ENCODE data around the gene CLEC16A. TPM values are rescaled to one million over a fixed set of nuclear protein-coding genes. Genes with fewer than 3 reads are reported as not detected.
A peak's percentile ranks its signal among the peaks of the same experiment; 100 is the strongest.

Gene CLEC16A
- total and polyA plus RNA-seq, 9 of the 15 experiments (the other 6 are each of a cell fraction or from before 2014, with no cell fraction given) = 1.00 to 22.3 (median 10.0) TPM

- no peak overlapping the region for H3K4me3 ChIP-seq
- POLR2A ChIA-PET = interaction anchor here (0.7 to 1.5 kb wide), 2 partner anchors 110 to 170 kb away, joined by 3 to 4 read pairs; no protein-coding TSS in a partner anchor
These were observed 137.9 kb downstream of the CLEC16A start for GRCh38 chr16:11082108-11082859.

More at GRCh38 chr16:11082108-11082859, 137.9 kb downstream of the CLEC16A start:
- intact Hi-C loops (cut with micrococcal nuclease) (no loop called here), in situ Hi-C loops (cut with MboI) (no loop called here)
- CTCF ChIA-PET (ENCODE audit: low intra/inter-chr PET ratio) = no interaction called here
- no peaks in the 10 kb centered on the region for H3K79me2 ChIP-seq (ENCODE audit: control insufficient read depth, insufficient read depth, low read length)
- no peaks in the 10 kb centered on the region for H3K9me1 ChIP-seq (ENCODE audit: control insufficient read depth, insufficient read depth, low read length)
- TF ChIP-seq SP2 (IDR thresholded peaks at IDR 0.05; ENCODE audit: extremely low read depth, low read depth, low read length, poor library complexity, severe bottlenecking) = no peak
- TF ChIP-seq NFIC (IDR thresholded peaks at IDR 0.05) = no peak
- no peak for TF ChIP-seq ZNF695 (CRISPR knock-in tag; IDR thresholded peaks at IDR 0.05)
- no peak for TF ChIP-seq TAF7 (tag; IDR thresholded peaks at IDR 0.05)
- no peak for TF ChIP-seq PHTF2 (CRISPR knock-in tag; IDR thresholded peaks at IDR 0.05)
- TF ChIP-seq E2F8 (IDR thresholded peaks at IDR 0.05; ENCODE audit: low read depth, partially characterized antibody) = no peak
- TF ChIP-seq SPI1 (IDR thresholded peaks at IDR 0.05; ENCODE audit: borderline replicate concordance, low read depth, low read length) = 0 out of 2 replicates have a peak, but pooled peaks have one; percentile 5
- TF ChIP-seq, protein P1, sequence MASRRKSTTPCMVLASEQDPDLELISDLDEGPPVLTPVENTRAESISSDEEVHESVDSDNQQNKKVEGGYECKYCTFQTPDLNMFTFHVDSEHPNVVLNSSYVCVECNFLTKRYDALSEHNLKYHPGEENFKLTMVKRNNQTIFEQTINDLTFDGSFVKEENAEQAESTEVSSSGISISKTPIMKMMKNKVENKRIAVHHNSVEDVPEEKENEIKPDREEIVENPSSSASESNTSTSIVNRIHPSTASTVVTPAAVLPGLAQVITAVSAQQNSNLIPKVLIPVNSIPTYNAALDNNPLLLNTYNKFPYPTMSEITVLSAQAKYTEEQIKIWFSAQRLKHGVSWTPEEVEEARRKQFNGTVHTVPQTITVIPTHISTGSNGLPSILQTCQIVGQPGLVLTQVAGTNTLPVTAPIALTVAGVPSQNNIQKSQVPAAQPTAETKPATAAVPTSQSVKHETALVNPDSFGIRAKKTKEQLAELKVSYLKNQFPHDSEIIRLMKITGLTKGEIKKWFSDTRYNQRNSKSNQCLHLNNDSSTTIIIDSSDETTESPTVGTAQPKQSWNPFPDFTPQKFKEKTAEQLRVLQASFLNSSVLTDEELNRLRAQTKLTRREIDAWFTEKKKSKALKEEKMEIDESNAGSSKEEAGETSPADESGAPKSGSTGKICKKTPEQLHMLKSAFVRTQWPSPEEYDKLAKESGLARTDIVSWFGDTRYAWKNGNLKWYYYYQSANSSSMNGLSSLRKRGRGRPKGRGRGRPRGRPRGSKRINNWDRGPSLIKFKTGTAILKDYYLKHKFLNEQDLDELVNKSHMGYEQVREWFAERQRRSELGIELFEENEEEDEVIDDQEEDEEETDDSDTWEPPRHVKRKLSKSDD (conservative IDR thresholded peaks at IDR 0.05; ENCODE audit: low read length) = no peak
- peaks cover 4% of the 10 kb centered on the region; the same call in 1 of the 3 replicates for H3K36me3 ChIP-seq (ENCODE audit: control insufficient read depth, insufficient read depth, low read length)
- H4K20me1 ChIP-seq (replicated peaks; ENCODE audit: control insufficient read depth, insufficient read depth, low read length) = no peaks in the 10 kb centered on the region
- H3K4me2 ChIP-seq (ENCODE audit: insufficient read depth, low read length) = no peak overlapping the region
- H3K27ac ChIP-seq (ENCODE audit: extremely low read depth, low read depth, low read length) = no peak overlapping the region
- 0 out of 4 replicates have a peak overlapping the region, but pooled peaks of 1 of the 2 experiments have one; percentile 42 for H3K9ac ChIP-seq (ENCODE audit: insufficient read depth in 1 of 2, low read depth in 2 of 2, low read length in 2 of 2)
- FAIRE-seq (no peak), DNase-seq (ENCODE audit: extremely low read depth in 1 of 4, low spot score in 3 of 4) (no peak), ATAC-seq (no peak)
- no peak overlapping the region for H2AFZ ChIP-seq (ENCODE audit: low read depth, low read length)
- H3K27me3 ChIP-seq (ENCODE audit: control insufficient read depth in 2 of 2, insufficient read depth in 2 of 2, low read length in 2 of 2) = no peaks in the 10 kb centered on the region
- 84% methylated on average over 16 of the region's 16 CpGs for WGBS (ENCODE audit: insufficient coverage, low coverage, missing lambda C conversion rate)
- peaks cover 7 to 14% of the 10 kb centered on the region in 2 experiments; a peak in 4 of 5 replicates for H3K4me1 ChIP-seq (replicated peaks in 1 of 2; ENCODE audit: control insufficient read depth in 2 of 2, insufficient read depth in 2 of 2, low read length in 2 of 2)
- no peaks in the 10 kb centered on the region for H3K9me3 ChIP-seq (replicated peaks; ENCODE audit: control insufficient read depth, insufficient read depth, low read depth, low read length)
- BruUV-seq (replicated peaks) = no TSS peak

Measured in K562 (cell line).